HL-60/S4 treated with phorbol 12-myristate 13-acetate at 8.2 ng/mL for 4 days and 3 days (cell line): ENCODE data around the gene ZSWIM4.

Experiments
- in situ Hi-C: fragments of 300-500 bp; cut with MboI; formaldehyde crosslinking; loops from 2 replicates; pipeline ENCODE4 v1.15.0; 2022; ENCODE audit warnings: low sequenced_read_pairs

The ZSWIM4 gene

GRCh38 chr19:13804830-13805683, 9.8 kb downstream of the ZSWIM4 start:
- in situ Hi-C loops: no loop called here

GRCh38 chr19:13806728-13807127, 11.5 kb downstream of the ZSWIM4 start:
- in situ Hi-C loops: no loop called here

- in situ Hi-C loops: no loop called here
Observed at GRCh38 chr19:13807421-13808021, 12.3 kb downstream of the ZSWIM4 start.

DNA sequence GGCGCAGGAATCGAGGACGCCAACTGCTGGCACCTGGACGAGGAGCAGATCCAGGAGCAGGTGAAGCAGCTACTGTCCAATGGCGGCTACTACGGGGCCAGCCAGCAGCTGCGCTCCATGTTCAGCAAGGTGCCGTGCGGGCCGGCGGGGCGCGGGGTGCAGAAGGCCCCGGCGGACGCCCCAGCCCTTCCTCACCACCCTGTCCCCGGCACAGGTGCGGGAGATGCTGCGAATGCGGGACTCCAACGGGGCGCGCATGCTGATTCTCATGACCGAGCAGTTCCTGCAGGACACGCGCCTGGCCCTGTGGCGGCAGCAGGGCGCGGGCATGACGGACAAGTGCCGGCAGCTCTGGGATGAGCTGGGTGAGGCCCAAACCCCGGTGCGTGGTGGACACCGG, 13.6 kb downstream of the ZSWIM4 start:
- in situ Hi-C loops: no loop called here

GRCh38 chr19:13812544-13812943, 17.3 kb downstream of the ZSWIM4 start:
- in situ Hi-C loops: no loop called here

DNA sequence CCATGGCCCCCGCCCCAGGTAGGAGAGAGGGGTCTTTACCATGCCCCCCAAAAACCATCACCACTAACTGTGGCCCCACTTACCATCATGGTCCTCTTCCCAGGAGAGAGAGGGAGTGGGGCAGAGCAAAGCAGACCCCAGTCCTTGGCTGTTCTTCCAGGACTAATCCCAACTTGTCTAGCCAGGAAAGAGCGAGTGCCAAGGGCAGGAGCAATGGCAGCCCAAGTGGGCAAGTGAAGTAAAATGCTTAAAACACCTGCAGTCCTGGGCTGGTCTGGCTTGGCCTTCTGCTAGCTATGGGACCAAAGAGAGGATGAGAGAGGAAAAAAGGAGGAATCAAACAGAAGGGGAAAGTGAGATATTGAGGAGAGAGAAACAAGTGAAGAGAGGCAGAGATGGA, 17.9 kb downstream of the ZSWIM4 start:
- in situ Hi-C loops: no loop called here

GRCh38 chr19:13814550-13814949, 19.3 kb downstream of the ZSWIM4 start:
- in situ Hi-C loops: no loop called here

GRCh38 chr19:13817018-13817614, 21.9 kb downstream of the ZSWIM4 start:
- in situ Hi-C loops: no loop called here

DNA sequence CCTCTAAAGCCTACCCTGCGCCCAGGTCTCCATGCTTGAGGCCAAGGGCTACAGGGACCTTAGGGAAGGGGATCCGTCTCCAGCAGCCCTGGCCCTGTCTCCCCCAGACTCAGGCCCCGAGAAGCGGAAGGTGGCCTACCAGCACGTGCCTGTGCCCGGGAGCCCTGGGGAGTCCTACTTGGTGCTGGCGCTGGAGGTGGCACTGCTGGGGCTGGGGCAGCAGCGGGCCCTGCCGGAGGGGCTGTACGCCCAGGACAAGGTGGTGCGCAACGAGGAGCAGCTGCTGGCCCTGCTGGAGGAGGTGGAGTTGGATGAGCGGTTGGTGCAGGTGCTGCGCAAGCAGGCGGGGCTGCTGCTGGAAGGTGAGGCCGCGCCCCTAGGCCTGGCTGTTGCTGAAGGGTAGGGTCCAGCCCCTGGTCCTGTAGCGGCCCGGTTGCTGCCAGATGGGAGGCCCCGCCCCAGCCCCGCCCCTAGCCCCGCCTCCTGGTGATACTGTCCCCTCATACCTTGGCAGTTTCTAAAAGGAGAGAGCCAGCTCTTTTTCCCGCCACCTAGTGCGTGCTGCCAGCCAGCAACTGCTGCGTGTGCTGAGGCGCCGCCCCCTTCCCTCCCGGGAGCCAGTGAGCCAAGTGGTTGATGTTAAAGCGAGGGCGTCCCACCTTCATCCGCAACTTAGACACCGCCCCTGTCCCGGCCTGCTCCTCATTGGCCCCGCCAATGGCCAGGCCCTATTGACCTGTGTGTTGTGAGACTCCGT, 22.6 kb downstream of the ZSWIM4 start:
- in situ Hi-C loops: no loop called here

DNA sequence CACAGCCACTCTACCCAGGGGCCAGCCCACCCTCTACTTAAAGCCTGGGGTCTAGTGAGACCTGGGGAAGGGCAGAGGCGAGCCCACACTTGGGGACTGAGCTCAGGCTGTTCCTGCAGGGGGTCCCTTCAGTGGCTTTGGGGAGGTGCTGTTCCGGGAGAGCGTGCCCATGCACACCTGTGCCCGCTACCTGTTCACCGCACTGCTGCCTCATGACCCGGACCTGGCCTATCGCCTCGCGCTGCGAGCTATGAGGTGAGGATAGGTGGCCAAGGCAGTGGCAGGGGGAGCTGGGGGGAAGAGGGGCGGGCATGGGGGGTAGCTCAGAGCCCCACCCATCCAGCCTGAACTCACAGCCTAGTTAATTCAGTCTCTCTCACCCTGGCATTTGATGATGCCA, 24.0 kb downstream of the ZSWIM4 start:
- in situ Hi-C loops: no loop called here

DNA sequence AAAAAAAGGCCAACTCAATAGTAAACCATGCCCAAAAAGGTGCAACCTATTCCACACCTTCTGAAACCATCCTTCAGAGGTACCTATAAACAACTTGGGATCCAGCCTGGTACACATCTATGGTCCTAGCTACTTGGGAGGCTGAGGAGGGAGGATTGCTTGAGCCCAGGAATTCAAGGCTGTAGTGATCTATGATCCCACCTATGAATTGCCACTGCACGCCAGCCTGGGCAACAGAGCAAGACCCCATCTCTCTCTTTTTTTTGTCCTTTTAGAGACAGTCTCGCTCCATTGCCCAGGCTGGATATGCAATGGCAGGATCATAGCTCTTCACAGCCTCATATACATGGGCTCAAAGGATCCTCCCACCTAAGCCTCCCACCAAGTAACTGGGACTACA, 26.0 kb downstream of the ZSWIM4 start:
- in situ Hi-C loops: no loop called here

DNA sequence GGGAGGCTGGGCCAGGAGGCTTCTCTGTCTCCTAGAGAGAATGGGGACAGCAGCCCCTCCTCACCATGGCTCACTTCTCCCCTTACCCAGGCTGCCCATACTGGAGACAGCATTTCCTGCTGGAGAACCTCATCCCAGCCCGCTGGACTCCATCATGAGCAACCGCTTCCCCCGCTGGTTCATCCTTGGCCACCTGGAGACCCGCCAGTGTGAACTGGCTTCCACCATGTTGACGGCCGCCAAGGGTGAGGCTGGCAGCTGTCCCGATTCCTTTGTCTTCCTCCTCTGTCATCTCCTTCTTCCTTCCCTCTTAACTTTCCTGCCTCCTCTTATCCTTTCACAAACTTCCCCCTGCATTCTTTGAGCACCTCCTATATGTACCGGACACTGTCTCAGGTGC, 28.0 kb downstream of the ZSWIM4 start:
- in situ Hi-C loops: no loop called here

GRCh38 chr19:13823901-13824300, 28.7 kb downstream of the ZSWIM4 start:
- in situ Hi-C loops: no loop called here

GRCh38 chr19:13824703-13825102, 29.5 kb downstream of the ZSWIM4 start:
- in situ Hi-C loops: no loop called here

DNA sequence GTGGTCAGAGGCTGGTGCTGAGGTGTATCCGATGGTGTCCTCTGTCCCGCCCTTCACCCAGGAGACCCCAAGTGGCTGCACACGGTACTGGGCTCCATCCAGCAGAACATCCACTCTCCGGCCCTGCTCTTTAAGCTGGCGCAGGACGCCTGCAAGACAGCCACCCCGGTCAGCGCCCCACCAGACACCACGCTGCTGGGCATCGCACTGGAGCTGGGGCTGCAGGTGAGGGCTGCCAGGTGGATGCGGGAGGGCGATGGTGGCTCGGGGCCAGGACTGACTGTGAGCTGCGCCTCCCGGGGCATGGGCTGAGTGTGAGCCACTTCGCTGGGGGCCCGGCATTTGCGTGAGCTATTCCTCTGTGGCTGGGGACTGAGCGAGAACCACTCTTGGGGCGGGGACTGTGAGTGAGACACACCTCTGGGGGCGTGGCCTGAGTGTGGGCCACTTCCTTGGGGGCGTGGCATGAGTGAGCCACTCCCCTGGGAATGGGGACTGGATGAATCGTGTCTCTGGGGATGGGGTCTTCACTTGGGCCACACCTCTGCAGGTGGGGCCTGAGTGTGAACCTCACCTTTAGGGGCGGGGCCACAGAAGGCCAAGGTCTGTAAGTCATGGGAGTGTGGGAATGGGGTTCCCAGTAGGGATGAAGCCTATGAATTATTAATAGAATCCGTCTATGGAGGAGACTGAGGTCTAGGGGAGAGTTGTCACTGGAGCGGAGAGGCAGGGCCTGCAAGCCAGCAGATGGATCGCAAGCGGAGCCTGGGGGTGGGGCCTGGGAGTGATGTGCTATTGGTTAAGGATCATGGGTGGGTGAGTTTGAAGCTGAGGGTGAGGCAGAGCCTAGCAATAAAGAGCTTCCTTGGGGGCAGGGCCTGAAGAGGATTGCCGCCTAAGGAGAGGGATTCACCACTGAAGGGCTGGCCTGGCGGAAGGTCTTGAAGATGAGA, 30.5 kb downstream of the ZSWIM4 start:
- in situ Hi-C loops: no loop called here

DNA sequence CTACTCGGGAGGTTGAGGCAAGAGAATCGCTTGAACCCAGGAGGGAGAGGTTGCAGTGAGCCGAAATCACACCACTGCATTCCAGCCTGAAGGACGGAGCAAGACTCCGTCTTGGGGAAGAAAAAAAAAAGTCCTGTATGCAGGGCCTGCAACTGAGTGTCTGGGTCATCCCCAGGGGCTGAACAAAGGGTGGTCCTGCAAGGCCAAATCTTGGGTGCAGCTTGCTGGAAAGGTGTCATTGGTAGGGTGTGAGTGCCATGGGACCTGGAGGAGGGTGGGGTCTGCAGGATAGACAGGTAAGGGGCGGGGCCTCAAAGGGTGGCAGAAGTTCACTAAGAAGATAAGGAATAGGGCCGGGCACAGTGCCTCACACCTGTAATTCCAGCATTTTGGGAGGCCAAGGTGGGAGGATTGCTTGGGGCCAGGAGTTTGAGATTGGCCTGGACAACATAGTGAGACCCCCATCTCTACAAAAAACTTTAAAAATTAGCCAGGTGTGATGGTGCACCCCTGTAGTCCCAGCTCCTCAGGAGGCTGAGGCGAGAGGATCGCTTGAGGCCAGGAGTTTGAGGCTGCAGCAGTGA, 31.5 kb downstream of the ZSWIM4 start:
- in situ Hi-C loops: no loop called here

DNA sequence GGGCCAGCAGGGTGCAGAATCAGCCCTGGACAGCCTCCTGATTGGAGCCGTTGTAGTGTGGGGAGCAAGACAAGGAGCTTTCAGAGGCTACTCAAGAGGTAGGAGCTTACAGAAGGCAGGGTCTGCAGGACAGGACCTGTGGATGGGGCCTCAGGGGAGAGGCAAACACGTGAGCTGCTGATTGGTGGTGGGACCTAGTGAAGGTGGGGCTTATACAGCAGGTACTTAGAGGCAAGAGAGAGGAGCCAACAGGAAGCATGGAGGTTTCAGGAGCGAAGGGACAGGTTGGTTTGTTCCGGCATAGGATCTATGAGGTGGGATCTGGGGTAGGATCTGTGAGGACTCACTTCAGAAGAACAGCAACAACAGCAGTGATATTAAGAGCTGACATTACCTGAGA, 32.4 kb downstream of the ZSWIM4 start:
- in situ Hi-C loops: no loop called here

DNA sequence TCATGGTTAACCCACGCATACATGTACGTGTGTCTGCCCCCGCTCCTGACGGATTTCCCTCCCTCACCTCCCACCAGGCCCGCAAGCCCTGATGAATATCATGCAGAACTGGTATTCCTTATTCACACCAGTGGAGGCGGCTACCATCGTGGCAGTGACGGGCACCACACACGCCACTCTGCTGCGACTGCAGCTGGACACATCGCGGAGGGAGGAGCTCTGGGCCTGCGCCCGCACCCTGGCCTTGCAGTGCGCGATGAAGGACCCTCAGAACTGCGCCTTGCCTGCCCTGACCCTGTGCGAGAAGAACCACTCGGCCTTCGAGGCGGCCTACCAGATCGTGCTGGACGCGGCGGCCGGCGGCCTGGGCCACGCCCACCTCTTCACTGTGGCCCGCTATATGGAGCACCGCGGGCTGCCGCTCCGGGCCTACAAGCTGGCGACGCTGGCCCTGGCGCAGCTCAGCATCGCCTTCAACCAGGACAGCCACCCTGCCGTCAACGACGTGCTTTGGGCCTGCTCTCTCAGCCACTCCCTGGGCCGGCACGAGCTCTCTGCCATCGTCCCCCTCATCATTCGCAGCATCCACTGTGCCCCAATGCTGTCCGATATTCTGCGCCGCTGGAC, 35.0 kb downstream of the ZSWIM4 start:
- in situ Hi-C loops: no loop called here

- in situ Hi-C loops: no loop called here
Observed at GRCh38 chr19:13830741-13831536, 35.7 kb downstream of the ZSWIM4 start.
